ENCODE data around the gene SUZ12. TPM values are rescaled to one million over a fixed set of nuclear protein-coding genes. Genes with fewer than 3 reads are reported as not detected.
"Not testable (repeated sequence)": the region's sequence is repeated elsewhere in the genome, so short reads cannot be mapped to it uniquely, and the experiment has no call there.

SUZ12 gene
- total and polyA plus RNA-seq, 7 experiments from 2014 or later, result 19.1 to 55.5 (median 28.5) TPM

GRCh38 chr17:31918701-31919128 lies 18.1 kb upstream of the SUZ12 start:
- ChIA-PET POLR2A (no interaction called here), CTCF (no interaction called here)
- no peaks in the 10 kb centered on the region for H3K4me1 ChIP-seq (ENCODE audit: control insufficient read depth in 2 of 2, insufficient read depth in 2 of 2, low read length in 2 of 2)
- peaks cover 13 to 28% (median 25%) of the 10 kb centered on the region in 5 donors for H3K27me3 Mint-ChIP-seq
- no peak for DNase-seq
- peaks cover 0 to 13% (median 0%) of the 10 kb centered on the region in 5 donors for H3K36me3 Mint-ChIP-seq
- H3K9me3 Mint-ChIP-seq, result no peaks in the 10 kb centered on the region
- no peak overlapping the region for H3K27ac Mint-ChIP-seq
- H3K9me3 ChIP-seq (ENCODE audit: control insufficient read depth in 2 of 3, low read length in 3 of 3), result no peaks in the 10 kb centered on the region
- ATAC-seq, result no peak
- H3K27ac ChIP-seq (ENCODE audit: low read depth, low read length), result no peak overlapping the region
- H3K4me3 Mint-ChIP-seq, result peak overlapping the region in 1 of 10 donors; percentile 10
- no peaks in the 10 kb centered on the region for H3K27me3 ChIP-seq (ENCODE audit: control insufficient read depth in 2 of 2, insufficient read depth in 2 of 2, low read length in 2 of 2)
- no peak overlapping the region for H3K4me3 ChIP-seq (ENCODE audit: low read length)
- H3K36me3 ChIP-seq (ENCODE audit: control insufficient read depth in 2 of 3, insufficient read depth in 3 of 3, low read length in 3 of 3), result no peaks in the 10 kb centered on the region
- intact Hi-C loops (cut with micrococcal nuclease), result no loop called here
- H3K4me1 Mint-ChIP-seq, result peaks cover 0 to 8% (median 4%) of the 10 kb centered on the region in 7 donors

- POLR2A ChIA-PET, result no interaction called here
- H3K4me3 Mint-ChIP-seq, result peak overlapping the region in 1 of 10 donors; percentile 16
- intact Hi-C loops (cut with micrococcal nuclease), result no loop called here
- ATAC-seq (no peak), DNase-seq (no peak)
- peaks cover 13 to 28% (median 20%) of the 10 kb centered on the region in 5 donors for H3K27me3 Mint-ChIP-seq
- H3K9me3 ChIP-seq (ENCODE audit: control insufficient read depth in 2 of 3, low read length in 3 of 3), result no peaks in the 10 kb centered on the region
- H3K4me1 Mint-ChIP-seq, result peaks cover 0 to 6% (median 4%) of the 10 kb centered on the region in 7 donors
- H3K27ac Mint-ChIP-seq, result no peak overlapping the region
- no peaks in the 10 kb centered on the region for H3K36me3 ChIP-seq (ENCODE audit: control insufficient read depth in 2 of 3, insufficient read depth in 3 of 3, low read length in 3 of 3)
- no peaks in the 10 kb centered on the region for H3K4me1 ChIP-seq (ENCODE audit: control insufficient read depth in 2 of 2, insufficient read depth in 2 of 2, low read length in 2 of 2)
- CTCF ChIA-PET, result interaction anchor here (0.6 kb wide), 1 partner anchor 207 kb away, joined by 9 read pairs; no protein-coding TSS in a partner anchor
- H3K9me3 Mint-ChIP-seq, result no peaks in the 10 kb centered on the region
- peaks cover 0 to 13% (median 0%) of the 10 kb centered on the region in 5 donors for H3K36me3 Mint-ChIP-seq
- H3K4me3 ChIP-seq (ENCODE audit: low read length), result no peak overlapping the region
- H3K27ac ChIP-seq (ENCODE audit: low read depth, low read length), result no peak overlapping the region
- no peaks in the 10 kb centered on the region for H3K27me3 ChIP-seq (ENCODE audit: control insufficient read depth in 2 of 2, insufficient read depth in 2 of 2, low read length in 2 of 2)
Observed at GRCh38 chr17:31919802-31920525, 16.8 kb upstream of the SUZ12 start.

GRCh38 chr17:31926100-31926729 lies 10.6 kb upstream of the SUZ12 start:
- no peaks in the 10 kb centered on the region for H3K36me3 ChIP-seq (ENCODE audit: control insufficient read depth in 2 of 3, insufficient read depth in 3 of 3, low read length in 3 of 3)
- H3K27me3 ChIP-seq (ENCODE audit: control insufficient read depth in 2 of 2, insufficient read depth in 2 of 2, low read length in 2 of 2), result no peaks in the 10 kb centered on the region
- intact Hi-C loops (cut with micrococcal nuclease), result no loop called here
- CTCF ChIA-PET, result interaction anchor here (0.5 to 0.6 kb wide), 2 partner anchors 12 to 28 kb away, joined by 3 to 5 read pairs; no protein-coding TSS in a partner anchor
- H3K27ac ChIP-seq (ENCODE audit: low read depth, low read length), result no peak overlapping the region
- Mint-ChIP-seq H3K27ac (peak overlapping the region in 1 of 9 donors; percentile 42), H3K4me3 (no peak overlapping the region), H3K36me3 (no peaks in the 10 kb centered on the region), H3K27me3 (no peaks in the 10 kb centered on the region), H3K4me1 (peaks cover 0 to 3% (median 0%) of the 10 kb centered on the region in 7 donors), H3K9me3 (no peaks in the 10 kb centered on the region)
- POLR2A ChIA-PET, result interaction anchor here (0.8 kb wide), 1 partner anchor 39 kb away, joined by 5 read pairs; no protein-coding TSS in a partner anchor
- ATAC-seq, result no peak
- H3K4me1 ChIP-seq (ENCODE audit: control insufficient read depth in 2 of 2, insufficient read depth in 2 of 2, low read length in 2 of 2), result no peaks in the 10 kb centered on the region
- DNase-seq, result no peak
- no peak overlapping the region for H3K4me3 ChIP-seq (ENCODE audit: low read length)
- H3K9me3 ChIP-seq (ENCODE audit: control insufficient read depth in 2 of 3, low read length in 3 of 3), result no peaks in the 10 kb centered on the region

GRCh38 chr17:31931756-31932155 lies 5.1 kb upstream of the SUZ12 start:
- H3K36me3 ChIP-seq (ENCODE audit: control insufficient read depth in 2 of 3, insufficient read depth in 3 of 3, low read length in 3 of 3), result no peaks in the 10 kb centered on the region
- no peak overlapping the region for H3K27ac ChIP-seq (ENCODE audit: low read depth, low read length)
- H3K4me3 ChIP-seq (ENCODE audit: low read length), result no peak overlapping the region
- intact Hi-C loops (cut with micrococcal nuclease), result no loop called here
- Mint-ChIP-seq H3K27me3 (no peaks in the 10 kb centered on the region), H3K4me3 (no peak overlapping the region), H3K4me1 (peaks cover 0 to 8% (median 3%) of the 10 kb centered on the region in 7 donors), H3K27ac (no peak overlapping the region), H3K36me3 (no peaks in the 10 kb centered on the region), H3K9me3 (no peaks in the 10 kb centered on the region)
- H3K9me3 ChIP-seq (ENCODE audit: control insufficient read depth in 2 of 3, low read length in 3 of 3), result no peaks in the 10 kb centered on the region
- DNase-seq (no peak), ATAC-seq (no peak)
- ChIA-PET CTCF (no interaction called here), POLR2A (no interaction called here)
- peaks cover 0 to 5% of the 10 kb centered on the region in 2 donors for H3K4me1 ChIP-seq (ENCODE audit: control insufficient read depth in 2 of 2, insufficient read depth in 2 of 2, low read length in 2 of 2)
- no peaks in the 10 kb centered on the region for H3K27me3 ChIP-seq (ENCODE audit: control insufficient read depth in 2 of 2, insufficient read depth in 2 of 2, low read length in 2 of 2)

- peaks cover 0 to 3% (median 0%) of the 10 kb centered on the region in 5 donors for H3K36me3 Mint-ChIP-seq
Observed at GRCh38 chr17:31935512-31935911, 1.3 kb upstream of the SUZ12 start.

GRCh38 chr17:31937926-31938641 lies 1.3 kb downstream of the SUZ12 start:
- H3K36me3 ChIP-seq (ENCODE audit: control insufficient read depth in 2 of 3, insufficient read depth in 3 of 3, low read length in 3 of 3); H3K9me3 ChIP-seq (ENCODE audit: control insufficient read depth in 2 of 3, low read length in 3 of 3); H3K27me3 Mint-ChIP-seq; H3K9me3 Mint-ChIP-seq; H3K4me1 ChIP-seq (ENCODE audit: control insufficient read depth in 2 of 2, insufficient read depth in 2 of 2, low read length in 2 of 2); CTCF ChIA-PET; ATAC-seq; DNase-seq; H3K27me3 ChIP-seq (ENCODE audit: control insufficient read depth in 2 of 2, insufficient read depth in 2 of 2, low read length in 2 of 2); H3K36me3 Mint-ChIP-seq: not testable (repeated sequence)
- H3K4me3 ChIP-seq (ENCODE audit: low read length), result peak overlapping the region; percentile 17
- POLR2A ChIA-PET, result interaction anchor here (2.4 kb wide), 1 partner anchor 36 kb away, joined by 10 read pairs; the partner anchor contains the start of gene UTP6
- intact Hi-C loops (cut with micrococcal nuclease), result loop anchor here (1.0 to 5.0 kb wide), 4 partner anchors 37 to 939 kb away; partner anchors contain the start of genes COPRS (in 2 of the 2), LRRC37B (in 2 of the 2), UTP6 (in 2 of the 2) and MYO1D (in 1 of the 2)
- Mint-ChIP-seq H3K27ac (peak overlapping the region; percentile 12 to 85 (median 65)), H3K4me1 (peaks cover 6 to 40% (median 20%) of the 10 kb centered on the region in 7 donors), H3K4me3 (peak overlapping the region; percentile 75 to 93 (median 82))
- peak overlapping the region; percentile 27 for H3K27ac ChIP-seq (ENCODE audit: low read depth, low read length)

More at GRCh38 chr17:31935512-31935911, 1.3 kb upstream of the SUZ12 start:
- no peak overlapping the region for H3K4me3 ChIP-seq (ENCODE audit: low read length)
- H3K27me3 Mint-ChIP-seq, result no peaks in the 10 kb centered on the region
- intact Hi-C loops (cut with micrococcal nuclease), result loop anchor here in 1 of 2 donors (5.0 kb wide), 1 partner anchor 942 kb away; the partner anchor contains the start of gene MYO1D
- H3K27me3 ChIP-seq (ENCODE audit: control insufficient read depth in 2 of 2, insufficient read depth in 2 of 2, low read length in 2 of 2), result no peaks in the 10 kb centered on the region
- H3K4me3 Mint-ChIP-seq, result peak overlapping the region in 9 of 10 donors; percentile 40 to 93 (median 85)
- ATAC-seq, result no peak
- POLR2A ChIA-PET, result interaction anchor here (0.9 to 1.1 kb wide), 2 partner anchors 24 to 34 kb away, joined by 3 read pairs; partner anchors contain the start of gene UTP6
- no peak overlapping the region for H3K27ac ChIP-seq (ENCODE audit: low read depth, low read length)
- DNase-seq, result no peak
- H3K36me3 ChIP-seq (ENCODE audit: control insufficient read depth in 2 of 3, insufficient read depth in 3 of 3, low read length in 3 of 3), result peaks cover 0 to 5% (median 0%) of the 10 kb centered on the region in 3 experiments
- H3K27ac Mint-ChIP-seq, result peak overlapping the region in 5 of 9 donors; percentile 52 to 97 (median 88)
- CTCF ChIA-PET, result interaction anchor here (0.7 kb wide), 1 partner anchor 204 kb away, joined by 4 read pairs; no protein-coding TSS in a partner anchor
- H3K9me3 Mint-ChIP-seq, result no peaks in the 10 kb centered on the region
- H3K4me1 ChIP-seq (ENCODE audit: control insufficient read depth in 2 of 2, insufficient read depth in 2 of 2, low read length in 2 of 2), result peaks cover 0 to 5% of the 10 kb centered on the region in 2 donors
- peaks cover 6 to 28% (median 20%) of the 10 kb centered on the region in 7 donors for H3K4me1 Mint-ChIP-seq
- H3K9me3 ChIP-seq (ENCODE audit: control insufficient read depth in 2 of 3, low read length in 3 of 3), result no peaks in the 10 kb centered on the region
